ENCODE data around the gene ITPKA.

Gene ITPKA

GRCh38 chr15:41550066-41550775 lies 56.5 kb downstream of the ITPKA start:
- H3K36me3 ChIP-seq (ENCODE audit: low read depth): no peaks in the 10 kb centered on the region
- ATAC-seq (ENCODE audit: low read depth): no peak
- TF ChIP-seq, protein P1, sequence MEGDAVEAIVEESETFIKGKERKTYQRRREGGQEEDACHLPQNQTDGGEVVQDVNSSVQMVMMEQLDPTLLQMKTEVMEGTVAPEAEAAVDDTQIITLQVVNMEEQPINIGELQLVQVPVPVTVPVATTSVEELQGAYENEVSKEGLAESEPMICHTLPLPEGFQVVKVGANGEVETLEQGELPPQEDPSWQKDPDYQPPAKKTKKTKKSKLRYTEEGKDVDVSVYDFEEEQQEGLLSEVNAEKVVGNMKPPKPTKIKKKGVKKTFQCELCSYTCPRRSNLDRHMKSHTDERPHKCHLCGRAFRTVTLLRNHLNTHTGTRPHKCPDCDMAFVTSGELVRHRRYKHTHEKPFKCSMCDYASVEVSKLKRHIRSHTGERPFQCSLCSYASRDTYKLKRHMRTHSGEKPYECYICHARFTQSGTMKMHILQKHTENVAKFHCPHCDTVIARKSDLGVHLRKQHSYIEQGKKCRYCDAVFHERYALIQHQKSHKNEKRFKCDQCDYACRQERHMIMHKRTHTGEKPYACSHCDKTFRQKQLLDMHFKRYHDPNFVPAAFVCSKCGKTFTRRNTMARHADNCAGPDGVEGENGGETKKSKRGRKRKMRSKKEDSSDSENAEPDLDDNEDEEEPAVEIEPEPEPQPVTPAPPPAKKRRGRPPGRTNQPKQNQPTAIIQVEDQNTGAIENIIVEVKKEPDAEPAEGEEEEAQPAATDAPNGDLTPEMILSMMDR (IDR thresholded peaks at IDR 0.05; ENCODE audit: poor library complexity, severe bottlenecking): no peak
- H3K4me3 ChIP-seq (ENCODE audit: severe bottlenecking): no peak overlapping the region
- DNase-seq (ENCODE audit: low spot score): no peak
- no peaks in the 10 kb centered on the region for H3K4me1 ChIP-seq (ENCODE audit: insufficient read depth, poor library complexity, severe bottlenecking)
- no peaks in the 10 kb centered on the region for H3K9me3 ChIP-seq (ENCODE audit: severe bottlenecking)
- no peaks in the 10 kb centered on the region for H3K27me3 ChIP-seq (ENCODE audit: insufficient read depth, poor library complexity, severe bottlenecking)
- H3K27ac ChIP-seq (ENCODE audit: poor library complexity, severe bottlenecking): no peak overlapping the region
